PC-3 (cell line): ENCODE measurements around the gene PRPF31. TPM values are rescaled to one million over a fixed set of nuclear protein-coding genes. Genes with fewer than 3 reads are reported as not detected.

ENCODE experiments used
- ATAC-seq: fragments of 200-7000 bp; cut with Tn5 transposase; 2 replicates; pipeline ENCODE4 v1.9.1; 2020; ENCODE audit warnings: mild to moderate bottlenecking, moderate library complexity
- BruUV-seq: library from RNA; stranded (reverse); fragments of 400-500 nt; replicated peaks from 2 replicates; lab custom pipeline; 2021; lab: Mats Ljungman, UMichigan
- CTCF ChIA-PET: fragments of 300-600 bp; sonication (Branson Sonifier 250); formaldehyde crosslinking; loops from one replicate; lab custom pipeline; 2022; ENCODE audit warnings: antibody characterized with exemption; lab: Charles Lee
- POLR2A ChIA-PET: fragments of 300-600 bp; sonication (Branson Sonifier 250); formaldehyde crosslinking; loops from one replicate; lab custom pipeline; 2022; ENCODE audit warnings: antibody characterized with exemption; ENCODE audit not compliant: unreplicated experiment; lab: Charles Lee
- DNase-seq: peaks from one replicate; pipeline ENCODE4 v3.0.0-alpha.2; 2015
- H2AFZ ChIP-seq: fragments of 300-600 bp; sonication (generic); 2 replicates; pipeline ENCODE4 v1.6.0; 2016; ENCODE audit warnings: antibody characterized with exemption, low read length
- H3F3A ChIP-seq: fragments of 300-600 bp; sonication (generic); one replicate; pipeline ENCODE4 v1.6.0; 2017; ENCODE audit warnings: antibody characterized with exemption, low read length, control low read depth, mild to moderate bottlenecking; ENCODE audit not compliant: unreplicated experiment
- H3K27ac ChIP-seq: fragments of 300-600 bp; sonication (generic); 2 replicates; pipeline ENCODE4 v1.5.1; 2016; ENCODE audit warnings: mild to moderate bottlenecking, low read length
- H3K27me3 ChIP-seq: fragments of 300-600 bp; sonication (generic); 2 replicates; pipeline ENCODE4 v1.6.1; 2016; ENCODE audit warnings: low read length, mixed read lengths
- H3K36me3 ChIP-seq: fragments of 300-600 bp; sonication (generic); 2 replicates; pipeline ENCODE4 v1.6.1; 2016; ENCODE audit warnings: low read depth, mixed run types, low read length, mixed read lengths
- H3K4me1 ChIP-seq: fragments of 300-600 bp; sonication (generic); 2 replicates; pipeline ENCODE4 v1.5.1; 2016; ENCODE audit warnings: low read length; ENCODE audit not compliant: insufficient read depth
- H3K4me2 ChIP-seq: fragments of 300-600 bp; sonication (generic); 2 replicates; pipeline ENCODE4 v1.6.0; 2016; ENCODE audit warnings: low read length
- H3K4me3 ChIP-seq: fragments of 300-600 bp; sonication (generic); 2 replicates; pipeline ENCODE4 v1.5.1; 2016; ENCODE audit warnings: mild to moderate bottlenecking, low read length, mixed read lengths
- H3K79me2 ChIP-seq: fragments of 300-600 bp; sonication (generic); 2 replicates; pipeline ENCODE4 v1.6.1; 2017; ENCODE audit warnings: low read length, mixed read lengths
- H3K9ac ChIP-seq: fragments of 300-600 bp; sonication (generic); 2 replicates; pipeline ENCODE4 v1.6.0; 2016; ENCODE audit warnings: mild to moderate bottlenecking, low read length
- H3K9me2 ChIP-seq: fragments of 300-600 bp; sonication (generic); replicated peaks from 2 replicates; pipeline ENCODE4 v1.6.1; 2016; ENCODE audit warnings: mixed run types, low read length, mixed read lengths
- H3K9me3 ChIP-seq: fragments of 300-600 bp; sonication (generic); 2 replicates; pipeline ENCODE4 v1.6.1; 2016; ENCODE audit warnings: low read length, mixed read lengths
- H4K20me1 ChIP-seq: fragments of 300-600 bp; sonication (generic); 2 replicates; pipeline ENCODE4 v1.6.1; 2016; ENCODE audit warnings: low read length, mixed read lengths
- CTCF ChIP-seq: fragments of 300-600 bp; sonication (generic); conservative IDR thresholded peaks from 2 replicates; pipeline ENCODE4 v1.5.1; 2017; ENCODE audit warnings: antibody characterized with exemption, low read depth, mild to moderate bottlenecking, low read length
- EZH2 ChIP-seq: fragments of 300-600 bp; sonication (generic); IDR thresholded peaks from one replicate; pipeline ENCODE4 v1.6.1; 2017; ENCODE audit warnings: antibody characterized with exemption, mild to moderate bottlenecking, low read length; ENCODE audit not compliant: unreplicated experiment
- EZH2phosphoT487 ChIP-seq: fragments of 300-600 bp; sonication (generic); IDR thresholded peaks from 2 replicates; pipeline ENCODE4 v1.6.1; 2018; ENCODE audit warnings: mild to moderate bottlenecking, antibody characterized with exemption, low read length, borderline replicate concordance
- intact Hi-C: fragments of 100-400 bp; cut with micrococcal nuclease; formaldehyde crosslinking; loops from 2 replicates; pipeline ENCODE4 v1.9.0; 2023
- total RNA-seq: library from RNA; depleted of rRNA; stranded (reverse); fragments of >200 nt; gene quantifications from 2 replicates; pipeline ENCODE4 v1.2.3, GENCODE V29; 2014

Gene PRPF31
- total RNA-seq, 1 experiment from 2014 or later: 170 TPM

GRCh38 chr19:54141356-54141755 lies 25.8 kb downstream of the PRPF31 start:
- no peak overlapping the region for H2AFZ ChIP-seq

GRCh38 chr19:54142166-54142780 lies 26.7 kb downstream of the PRPF31 start:
- no peak overlapping the region for H3K9ac ChIP-seq

More at GRCh38 chr19:54141356-54141755, 25.8 kb downstream of the PRPF31 start:
- TF ChIP-seq CTCF: no peak
- TF ChIP-seq EZH2: no peak
- TF ChIP-seq EZH2phosphoT487: no peak
- Histone ChIP-seq H3K79me2 (peaks cover 54% of the 10 kb centered on the region), H3K36me3 (peaks cover 57% of the 10 kb centered on the region), H4K20me1 (peaks cover 40% of the 10 kb centered on the region), H3K4me1 (peaks cover 14% of the 10 kb centered on the region; the same call in 1 of the 2 replicates), H3K4me3 (no peak overlapping the region), H3K9me3 (no peaks in the 10 kb centered on the region), H3K9me2 (no peaks in the 10 kb centered on the region), H3K9ac (no peak overlapping the region), H3K27ac (no peak overlapping the region), H3K27me3 (no peaks in the 10 kb centered on the region), H3F3A (no peaks in the 10 kb centered on the region), H3K4me2 (no peak overlapping the region)
- ChIA-PET CTCF (no interaction called here), POLR2A (no interaction called here)
- DNase-seq (no peak), ATAC-seq (no peak)
- BruUV-seq: no TSS peak
- intact Hi-C loops: no loop called here

More at GRCh38 chr19:54142166-54142780, 26.7 kb downstream of the PRPF31 start:
- DNase-seq (no peak), ATAC-seq (no peak)
- Histone ChIP-seq H3K9me3 (no peaks in the 10 kb centered on the region), H2AFZ (no peak overlapping the region), H3F3A (no peaks in the 10 kb centered on the region), H4K20me1 (peaks cover 40% of the 10 kb centered on the region), H3K27me3 (no peaks in the 10 kb centered on the region), H3K9me2 (no peaks in the 10 kb centered on the region), H3K36me3 (peaks cover 66% of the 10 kb centered on the region), H3K79me2 (peaks cover 54% of the 10 kb centered on the region), H3K4me2 (no peak overlapping the region), H3K27ac (no peak overlapping the region), H3K4me1 (peaks cover 14% of the 10 kb centered on the region; the same call in 1 of the 2 replicates), H3K4me3 (no peak overlapping the region)
- BruUV-seq: no TSS peak
- ChIA-PET CTCF (no interaction called here), POLR2A (no interaction called here)
- no peak for TF ChIP-seq CTCF
- no peak for TF ChIP-seq EZH2phosphoT487
- no peak for TF ChIP-seq EZH2
- intact Hi-C loops: no loop called here
